ENCODE data around the gene TMED8.

GRCh38 chr14:77305696-77306095, 71.2 kb downstream of the TMED8 start:
- TF ChIP-seq, protein P1, sequence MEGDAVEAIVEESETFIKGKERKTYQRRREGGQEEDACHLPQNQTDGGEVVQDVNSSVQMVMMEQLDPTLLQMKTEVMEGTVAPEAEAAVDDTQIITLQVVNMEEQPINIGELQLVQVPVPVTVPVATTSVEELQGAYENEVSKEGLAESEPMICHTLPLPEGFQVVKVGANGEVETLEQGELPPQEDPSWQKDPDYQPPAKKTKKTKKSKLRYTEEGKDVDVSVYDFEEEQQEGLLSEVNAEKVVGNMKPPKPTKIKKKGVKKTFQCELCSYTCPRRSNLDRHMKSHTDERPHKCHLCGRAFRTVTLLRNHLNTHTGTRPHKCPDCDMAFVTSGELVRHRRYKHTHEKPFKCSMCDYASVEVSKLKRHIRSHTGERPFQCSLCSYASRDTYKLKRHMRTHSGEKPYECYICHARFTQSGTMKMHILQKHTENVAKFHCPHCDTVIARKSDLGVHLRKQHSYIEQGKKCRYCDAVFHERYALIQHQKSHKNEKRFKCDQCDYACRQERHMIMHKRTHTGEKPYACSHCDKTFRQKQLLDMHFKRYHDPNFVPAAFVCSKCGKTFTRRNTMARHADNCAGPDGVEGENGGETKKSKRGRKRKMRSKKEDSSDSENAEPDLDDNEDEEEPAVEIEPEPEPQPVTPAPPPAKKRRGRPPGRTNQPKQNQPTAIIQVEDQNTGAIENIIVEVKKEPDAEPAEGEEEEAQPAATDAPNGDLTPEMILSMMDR (IDR thresholded peaks at IDR 0.05; ENCODE audit: low read depth, low read length, poor library complexity, severe bottlenecking), result no peak
- no peak for TF ChIP-seq EZH2phosphoT487 (IDR thresholded peaks at IDR 0.05; ENCODE audit: borderline replicate concordance, low read length)
